Type B pancreatic cell (in vitro differentiated cells): ENCODE results near the gene RNF180. TPM values are rescaled to one million over a fixed set of nuclear protein-coding genes. Genes with fewer than 3 reads are reported as not detected.

ENCODE experiments used
- DNase-seq: peaks from one replicate; pipeline ENCODE4 v3.0.0; 2021; ENCODE audit warnings: mixed read lengths; ENCODE audit not compliant: unreplicated experiment; ENCODE audit errors: extremely low spot score
- H3K27ac Mint-ChIP-seq: 2 replicates; pipeline ENCODE4 v1.8.0; 2021; ENCODE audit warnings: mild to moderate bottlenecking, mixed read lengths
- H3K27me3 Mint-ChIP-seq: 2 replicates; pipeline ENCODE4 v1.8.0; 2021; ENCODE audit warnings: mixed read lengths
- H3K36me3 Mint-ChIP-seq: 2 replicates; pipeline ENCODE4 v1.8.0; 2021; ENCODE audit warnings: mixed read lengths
- H3K4me1 Mint-ChIP-seq: one replicate; pipeline ENCODE4 v1.8.0; 2021; ENCODE audit warnings: mixed read lengths; ENCODE audit not compliant: unreplicated experiment
- H3K4me3 Mint-ChIP-seq: 2 replicates; pipeline ENCODE4 v1.8.0; 2021; ENCODE audit warnings: mild to moderate bottlenecking, mixed read lengths
- H3K9me3 Mint-ChIP-seq: 2 replicates; pipeline ENCODE4 v1.8.0; 2021; ENCODE audit warnings: mixed read lengths
- total RNA-seq: library from RNA; stranded (reverse); gene quantifications from 2 replicates; pipeline ENCODE4 v1.2.1, GENCODE V29; 2021; ENCODE audit warnings: low replicate concordance
- TF ChIP-seq, protein P1 (sequence below): fragments of 200-600 bp; sonication (generic); conservative IDR thresholded peaks from 2 replicates; pipeline ENCODE4 v1.5.0; 2021; ENCODE audit warnings: antibody characterized with exemption, mild to moderate bottlenecking

The RNF180 gene
- total RNA-seq, 1 donor from 2014 or later, result 3.9 TPM

DNA sequence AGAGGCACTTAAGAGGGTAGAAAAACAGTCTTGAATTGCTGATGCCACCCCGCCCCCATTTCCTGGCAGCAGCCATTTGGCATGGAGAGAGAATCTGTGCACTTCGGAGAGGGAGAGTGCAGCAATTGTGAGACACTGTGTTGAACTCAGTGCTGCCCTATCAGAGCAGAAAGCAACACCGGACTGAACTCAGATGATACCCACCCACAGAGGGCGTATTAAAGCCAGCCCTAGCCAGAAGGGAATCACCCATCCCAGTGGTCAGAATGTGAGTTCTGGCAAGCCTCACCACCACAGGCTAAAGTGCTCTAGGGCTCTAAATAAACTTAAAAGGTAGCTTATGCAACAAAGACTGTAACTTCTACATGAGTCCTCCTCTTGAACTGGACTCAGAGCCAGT lies 251.7 kb downstream of the RNF180 start:
- no peaks in the 10 kb centered on the region for H3K36me3 Mint-ChIP-seq
- no peaks in the 10 kb centered on the region for H3K4me1 Mint-ChIP-seq
- H3K27me3 Mint-ChIP-seq, result no peaks in the 10 kb centered on the region
- TF ChIP-seq, protein P1, sequence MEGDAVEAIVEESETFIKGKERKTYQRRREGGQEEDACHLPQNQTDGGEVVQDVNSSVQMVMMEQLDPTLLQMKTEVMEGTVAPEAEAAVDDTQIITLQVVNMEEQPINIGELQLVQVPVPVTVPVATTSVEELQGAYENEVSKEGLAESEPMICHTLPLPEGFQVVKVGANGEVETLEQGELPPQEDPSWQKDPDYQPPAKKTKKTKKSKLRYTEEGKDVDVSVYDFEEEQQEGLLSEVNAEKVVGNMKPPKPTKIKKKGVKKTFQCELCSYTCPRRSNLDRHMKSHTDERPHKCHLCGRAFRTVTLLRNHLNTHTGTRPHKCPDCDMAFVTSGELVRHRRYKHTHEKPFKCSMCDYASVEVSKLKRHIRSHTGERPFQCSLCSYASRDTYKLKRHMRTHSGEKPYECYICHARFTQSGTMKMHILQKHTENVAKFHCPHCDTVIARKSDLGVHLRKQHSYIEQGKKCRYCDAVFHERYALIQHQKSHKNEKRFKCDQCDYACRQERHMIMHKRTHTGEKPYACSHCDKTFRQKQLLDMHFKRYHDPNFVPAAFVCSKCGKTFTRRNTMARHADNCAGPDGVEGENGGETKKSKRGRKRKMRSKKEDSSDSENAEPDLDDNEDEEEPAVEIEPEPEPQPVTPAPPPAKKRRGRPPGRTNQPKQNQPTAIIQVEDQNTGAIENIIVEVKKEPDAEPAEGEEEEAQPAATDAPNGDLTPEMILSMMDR, result no peak
- no peak overlapping the region for H3K4me3 Mint-ChIP-seq
- DNase-seq, result no peak
- H3K27ac Mint-ChIP-seq, result no peak overlapping the region
- no peaks in the 10 kb centered on the region for H3K9me3 Mint-ChIP-seq

DNA sequence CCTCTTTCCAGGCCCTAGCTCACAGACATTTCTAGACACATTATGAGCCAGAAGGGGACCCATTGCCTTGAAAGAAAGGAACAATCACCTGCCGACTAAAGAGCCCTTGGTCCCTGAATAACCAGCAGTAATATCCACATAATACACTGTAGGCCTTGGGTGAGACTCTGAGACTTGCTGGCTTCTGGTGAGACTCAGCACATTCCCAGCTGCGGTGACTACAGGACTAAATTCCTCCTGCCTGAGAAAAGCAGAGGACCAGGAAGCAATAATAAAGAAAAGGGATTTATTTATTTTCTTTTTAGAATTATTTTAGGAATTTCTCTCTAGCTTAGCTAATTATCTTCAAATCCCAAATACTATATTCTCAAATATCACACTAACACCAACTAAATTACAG lies 252.4 kb downstream of the RNF180 start:
- no peak overlapping the region for H3K27ac Mint-ChIP-seq
- no peaks in the 10 kb centered on the region for H3K4me1 Mint-ChIP-seq
- no peaks in the 10 kb centered on the region for H3K9me3 Mint-ChIP-seq
- TF ChIP-seq, protein P1, result no peak
- no peak overlapping the region for H3K4me3 Mint-ChIP-seq
- H3K27me3 Mint-ChIP-seq, result no peaks in the 10 kb centered on the region
- H3K36me3 Mint-ChIP-seq, result no peaks in the 10 kb centered on the region
- no peak for DNase-seq

Other genes with a start within 250 kb of the RNF180 start
- 0.90 and 1.1 TPM in 2 replicates for gene HTR1A, start 203.4 kb upstream of the RNF180 start, total RNA-seq